Measurements from ENCODE around the gene PAQR9. TPM values are rescaled to one million over a fixed set of nuclear protein-coding genes. Genes with fewer than 3 reads are reported as not detected.
A peak's percentile ranks its signal among the peaks of the same experiment; 100 is the strongest.

Gene PAQR9
- total RNA-seq, 1 experiment from 2014 or later, result not detected

- Histone ChIP-seq H3K4me1 (replicated peaks; ENCODE audit: insufficient read depth) (no peaks in the 10 kb centered on the region), H3K4me3 (no peak overlapping the region), H3K4me2 (no peak overlapping the region), H4K20me1 (ENCODE audit: insufficient read depth) (no peaks in the 10 kb centered on the region), H3K79me2 (ENCODE audit: low read depth) (no peaks in the 10 kb centered on the region), H2AFZ (no peak overlapping the region), H3K27me3 (ENCODE audit: insufficient read depth, low read depth) (no peaks in the 10 kb centered on the region), H3K9me3 (ENCODE audit: insufficient read depth, low read depth) (no peaks in the 10 kb centered on the region; the same call in 1 of the 2 replicates), H3K9me2 (ENCODE audit: insufficient read depth) (no peaks in the 10 kb centered on the region), H3K27ac (no peak overlapping the region), H3F3A (ENCODE audit: insufficient read depth, low read depth) (no peaks in the 10 kb centered on the region), H3K36me3 (ENCODE audit: low read depth) (no peaks in the 10 kb centered on the region)
- BruUV-seq (replicated peaks), result no TSS peak
- intact Hi-C loops (cut with micrococcal nuclease; ENCODE audit: unreplicated experiment), result no loop called here
- POLR2A ChIA-PET (ENCODE audit: unreplicated experiment), result no interaction called here
- DNase-seq, result peak in 1 of 2 experiments; percentile 35
- CTCF ChIA-PET, result interaction anchor here (1.0 kb wide), 1 partner anchor 104 kb away, joined by 3 read pairs; no protein-coding TSS in a partner anchor
- TF ChIP-seq CTCF (conservative IDR thresholded peaks at IDR 0.05) (no peak), EZH2 (IDR thresholded peaks at IDR 0.05; ENCODE audit: low read depth) (no peak)
Measured at GRCh38 chr3:142947799-142948575, 15.5 kb downstream of the PAQR9 start.

DNA sequence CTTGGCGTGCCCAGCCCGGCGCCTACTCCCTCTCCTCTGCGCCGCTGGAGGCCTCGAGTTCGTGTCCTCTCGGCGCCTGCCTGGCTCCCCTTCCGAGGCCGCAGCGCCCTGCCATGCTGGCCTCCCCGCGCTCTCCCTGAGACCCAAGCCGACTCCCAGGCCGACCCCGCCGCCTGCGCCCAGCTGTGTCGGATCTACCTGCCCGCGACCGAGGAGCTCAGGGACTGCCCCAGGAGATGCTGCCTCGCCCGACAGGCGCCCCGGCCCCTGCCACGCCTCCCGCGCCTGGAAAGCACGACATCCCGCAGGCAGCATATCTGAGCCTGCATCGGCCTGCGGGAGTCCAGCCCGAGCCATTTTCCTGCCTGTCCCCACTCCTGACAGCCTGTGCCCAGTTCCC lies 16.1 kb downstream of the PAQR9 start:
- intact Hi-C loops (cut with micrococcal nuclease; ENCODE audit: unreplicated experiment), result no loop called here
- no peaks in the 10 kb centered on the region; the same call in 1 of the 2 replicates for H3K9me3 ChIP-seq (ENCODE audit: insufficient read depth, low read depth)

DNA sequence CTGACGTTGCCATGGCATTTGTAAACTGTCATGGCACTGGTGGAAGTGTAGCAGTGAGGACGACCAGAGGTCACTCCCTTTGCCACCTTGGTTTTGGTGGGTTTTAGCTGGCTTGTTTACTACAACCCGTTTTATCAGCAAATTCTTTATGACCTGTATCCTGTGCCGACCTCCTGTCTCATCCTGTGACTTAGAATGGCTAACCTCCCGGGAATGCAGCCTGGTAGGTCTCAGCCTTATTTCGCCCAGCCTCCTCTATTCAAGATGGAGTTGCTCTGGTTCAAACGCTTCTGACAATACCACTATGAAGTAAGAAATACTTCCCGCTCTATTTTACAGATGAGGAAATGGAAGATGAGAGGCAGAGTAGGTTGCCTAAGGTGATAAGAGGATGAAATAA lies 16.6 kb downstream of the PAQR9 start:
- no TSS peak for BruUV-seq (replicated peaks)
- Histone ChIP-seq H3K9me3 (ENCODE audit: insufficient read depth, low read depth) (no peaks in the 10 kb centered on the region; the same call in 1 of the 2 replicates), H3K79me2 (ENCODE audit: low read depth) (no peaks in the 10 kb centered on the region), H3K27ac (no peak overlapping the region), H3K9me2 (ENCODE audit: insufficient read depth) (no peaks in the 10 kb centered on the region), H3K4me2 (no peak overlapping the region), H3K4me3 (no peak overlapping the region), H3K27me3 (ENCODE audit: insufficient read depth, low read depth) (no peaks in the 10 kb centered on the region), H2AFZ (no peak overlapping the region), H3K4me1 (replicated peaks; ENCODE audit: insufficient read depth) (no peaks in the 10 kb centered on the region), H4K20me1 (ENCODE audit: insufficient read depth) (no peaks in the 10 kb centered on the region), H3F3A (ENCODE audit: insufficient read depth, low read depth) (no peaks in the 10 kb centered on the region), H3K36me3 (ENCODE audit: low read depth) (no peaks in the 10 kb centered on the region)
- no peak for DNase-seq
- ChIA-PET CTCF (no interaction called here), POLR2A (ENCODE audit: unreplicated experiment) (no interaction called here)
- TF ChIP-seq CTCF (conservative IDR thresholded peaks at IDR 0.05), result no peak
- TF ChIP-seq EZH2 (IDR thresholded peaks at IDR 0.05; ENCODE audit: low read depth), result no peak
- intact Hi-C loops (cut with micrococcal nuclease; ENCODE audit: unreplicated experiment), result no loop called here

More for the DNA sequence above, 16.1 kb downstream of the PAQR9 start:
- H3K4me3 ChIP-seq, result no peak overlapping the region
- H3K36me3 ChIP-seq (ENCODE audit: low read depth), result no peaks in the 10 kb centered on the region
- no TSS peak for BruUV-seq (replicated peaks)
- TF ChIP-seq EZH2 (IDR thresholded peaks at IDR 0.05; ENCODE audit: low read depth), result no peak
- TF ChIP-seq CTCF (conservative IDR thresholded peaks at IDR 0.05), result no peak
- H3K9me2 ChIP-seq (ENCODE audit: insufficient read depth), result no peaks in the 10 kb centered on the region
- CTCF ChIA-PET, result no interaction called here
- H3K27ac ChIP-seq, result no peak overlapping the region
- no peaks in the 10 kb centered on the region for H3K27me3 ChIP-seq (ENCODE audit: insufficient read depth, low read depth)
- no peaks in the 10 kb centered on the region for H4K20me1 ChIP-seq (ENCODE audit: insufficient read depth)
- H3K79me2 ChIP-seq (ENCODE audit: low read depth), result no peaks in the 10 kb centered on the region
- no peaks in the 10 kb centered on the region for H3K4me1 ChIP-seq (replicated peaks; ENCODE audit: insufficient read depth)
- H3K4me2 ChIP-seq, result no peak overlapping the region
- POLR2A ChIA-PET (ENCODE audit: unreplicated experiment), result no interaction called here
- DNase-seq, result no peak
- no peaks in the 10 kb centered on the region for H3F3A ChIP-seq (ENCODE audit: insufficient read depth, low read depth)
- H2AFZ ChIP-seq, result no peak overlapping the region
